Gastroesophageal sphincter (tissue), 4 donors: ENCODE results near the gene MLXIP. TPM values are rescaled to one million over a fixed set of nuclear protein-coding genes. Genes with fewer than 3 reads are reported as not detected.

ENCODE experiments used
- ATAC-seq: fragments of 150-250 bp; one replicate; pipeline ENCODE4 v1.9.1; 2016; ENCODE audit warnings: mild to moderate bottlenecking, moderate library complexity
- H3K27ac ChIP-seq, 4 donors: fragments of 200-600 bp; sonication (generic) in 3 of 4; 1 replicate in 3 of 4; 2 replicates in 1 of 4; pipeline ENCODE4 v1.5.1; 2016 to 2019
- H3K27me3 ChIP-seq: fragments of 200-600 bp; sonication (generic); one replicate; pipeline ENCODE4 v1.5.1; 2019
- H3K36me3 ChIP-seq, 2 donors: fragments of 200-600 bp; sonication (generic); one replicate each; pipeline ENCODE4 v1.5.1; 2019; ENCODE audit warnings: control low read depth in 1 of 2
- H3K4me1 ChIP-seq, 3 donors: fragments of 200-600 bp; sonication (generic); 1 replicate in 2 of 3; 2 replicates in 1 of 3; pipeline ENCODE4 v1.5.1; 2016 to 2019; ENCODE audit warnings: control low read depth in 2 of 3
- H3K4me3 ChIP-seq, 2 donors: fragments of 200-600 bp; sonication (generic); one replicate each; pipeline ENCODE4 v1.5.1; 2019; ENCODE audit warnings: mild to moderate bottlenecking in 1 of 2, moderate library complexity in 1 of 2
- H3K9me3 ChIP-seq, 3 donors: fragments of 200-600 bp; sonication (generic); one replicate each; pipeline ENCODE4 v1.5.1; 2017 to 2019; ENCODE audit warnings: control low read depth in 2 of 3
- EP300 ChIP-seq: sonication (generic); formaldehyde crosslinking; IDR thresholded peaks from one replicate; pipeline ENCODE4 v1.6.1; 2017; ENCODE audit warnings: antibody characterized with exemption, mild to moderate bottlenecking
- POLR2A ChIP-seq, 2 donors: fragments of 450-650 bp; IDR thresholded peaks; one replicate each; pipeline ENCODE4 v1.6.1; 2017; ENCODE audit warnings: antibody characterized with exemption in 2 of 2, mild to moderate bottlenecking in 2 of 2, moderate library complexity in 1 of 2
- POLR2AphosphoS5 ChIP-seq: sonication (generic); formaldehyde crosslinking; IDR thresholded peaks from one replicate; pipeline ENCODE4 v1.6.1; 2017; ENCODE audit warnings: antibody characterized with exemption
- WGBS, 2 donors: methylation state at CpG; one replicate each; pipeline ENCODE4 v1.1.5; 2018; ENCODE audit warnings: low coverage in 1 of 2; 5-methylcytosine and 5-hydroxymethylcytosine counted together
- total RNA-seq, 4 donors: library from RNA; depleted of rRNA; stranded (reverse); fragments of >200 nt; gene quantifications; one replicate each; pipeline ENCODE4 v1.1.0, GENCODE V29; 2016
- TF ChIP-seq, protein P1 (sequence below), 4 experiments: fragments of 200-600 bp in 2 of 4; fragments of 450-650 bp in 2 of 4; sonication (generic) in 1 of 4; IDR thresholded peaks; one replicate each; pipeline ENCODE4 v1.5.1; 2017 to 2019; ENCODE audit warnings: antibody characterized with exemption in 4 of 4, mild to moderate bottlenecking in 2 of 4, moderate library complexity in 2 of 4

The MLXIP gene
- total RNA-seq, 4 donors from 2014 or later, result 28.8 to 87.4 (median 54.9) TPM

- no peak overlapping the region for H3K27ac ChIP-seq
- H3K4me3 ChIP-seq, result no peak overlapping the region
- TF ChIP-seq, protein P1, sequence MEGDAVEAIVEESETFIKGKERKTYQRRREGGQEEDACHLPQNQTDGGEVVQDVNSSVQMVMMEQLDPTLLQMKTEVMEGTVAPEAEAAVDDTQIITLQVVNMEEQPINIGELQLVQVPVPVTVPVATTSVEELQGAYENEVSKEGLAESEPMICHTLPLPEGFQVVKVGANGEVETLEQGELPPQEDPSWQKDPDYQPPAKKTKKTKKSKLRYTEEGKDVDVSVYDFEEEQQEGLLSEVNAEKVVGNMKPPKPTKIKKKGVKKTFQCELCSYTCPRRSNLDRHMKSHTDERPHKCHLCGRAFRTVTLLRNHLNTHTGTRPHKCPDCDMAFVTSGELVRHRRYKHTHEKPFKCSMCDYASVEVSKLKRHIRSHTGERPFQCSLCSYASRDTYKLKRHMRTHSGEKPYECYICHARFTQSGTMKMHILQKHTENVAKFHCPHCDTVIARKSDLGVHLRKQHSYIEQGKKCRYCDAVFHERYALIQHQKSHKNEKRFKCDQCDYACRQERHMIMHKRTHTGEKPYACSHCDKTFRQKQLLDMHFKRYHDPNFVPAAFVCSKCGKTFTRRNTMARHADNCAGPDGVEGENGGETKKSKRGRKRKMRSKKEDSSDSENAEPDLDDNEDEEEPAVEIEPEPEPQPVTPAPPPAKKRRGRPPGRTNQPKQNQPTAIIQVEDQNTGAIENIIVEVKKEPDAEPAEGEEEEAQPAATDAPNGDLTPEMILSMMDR (IDR thresholded peaks at IDR 0.05), result no peak
- no peak for TF ChIP-seq EP300
- TF ChIP-seq POLR2A (IDR thresholded peaks at IDR 0.05), result no peak
- no peak for TF ChIP-seq POLR2AphosphoS5
- H3K4me1 ChIP-seq, result no peaks in the 10 kb centered on the region
- 40 to 86% methylated on average over 1 to 8 of the region's 15 CpGs for WGBS, 2 donors
- H3K9me3 ChIP-seq, result no peaks in the 10 kb centered on the region
- peaks cover 0 to 100% of the 10 kb centered on the region in 2 donors for H3K36me3 ChIP-seq
- no peak for ATAC-seq
- H3K27me3 ChIP-seq, result no peaks in the 10 kb centered on the region
These were observed 60.7 kb downstream of the MLXIP start for GRCh38 chr12:122139266-122139665.

DNA sequence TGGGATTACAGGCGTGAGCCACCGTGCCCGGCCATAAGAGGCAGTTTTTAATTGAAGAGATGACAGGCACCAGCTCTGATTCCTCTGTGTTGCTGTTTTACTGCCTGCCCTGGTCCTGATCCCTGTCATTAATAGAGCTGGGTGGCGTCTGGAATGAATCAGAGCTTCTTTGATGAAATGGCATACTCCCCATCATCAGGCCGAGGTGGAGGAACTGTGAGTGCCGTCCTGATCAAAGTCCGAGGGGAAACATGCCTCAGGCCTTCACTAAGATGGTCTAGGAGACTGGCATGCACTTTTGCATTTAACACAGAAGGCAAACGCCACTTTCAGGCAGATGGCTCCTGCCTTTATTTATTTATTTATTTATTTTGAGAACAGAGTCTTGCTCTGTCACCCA lies 61.4 kb downstream of the MLXIP start:
- ATAC-seq, result no peak
- Histone ChIP-seq H3K4me3 (no peak overlapping the region), H3K36me3 (peaks cover 0 to 100% of the 10 kb centered on the region in 2 donors), H3K9me3 (no peaks in the 10 kb centered on the region), H3K27me3 (no peaks in the 10 kb centered on the region), H3K27ac (no peak overlapping the region), H3K4me1 (no peaks in the 10 kb centered on the region)
- 63 to 88% methylated on average over 3 to 4 of the region's 8 CpGs for WGBS, 2 donors
- TF ChIP-seq POLR2A (IDR thresholded peaks at IDR 0.05) (no peak), POLR2AphosphoS5 (no peak), EP300 (no peak)
- TF ChIP-seq, protein P1 (IDR thresholded peaks at IDR 0.05), result no peak

DNA sequence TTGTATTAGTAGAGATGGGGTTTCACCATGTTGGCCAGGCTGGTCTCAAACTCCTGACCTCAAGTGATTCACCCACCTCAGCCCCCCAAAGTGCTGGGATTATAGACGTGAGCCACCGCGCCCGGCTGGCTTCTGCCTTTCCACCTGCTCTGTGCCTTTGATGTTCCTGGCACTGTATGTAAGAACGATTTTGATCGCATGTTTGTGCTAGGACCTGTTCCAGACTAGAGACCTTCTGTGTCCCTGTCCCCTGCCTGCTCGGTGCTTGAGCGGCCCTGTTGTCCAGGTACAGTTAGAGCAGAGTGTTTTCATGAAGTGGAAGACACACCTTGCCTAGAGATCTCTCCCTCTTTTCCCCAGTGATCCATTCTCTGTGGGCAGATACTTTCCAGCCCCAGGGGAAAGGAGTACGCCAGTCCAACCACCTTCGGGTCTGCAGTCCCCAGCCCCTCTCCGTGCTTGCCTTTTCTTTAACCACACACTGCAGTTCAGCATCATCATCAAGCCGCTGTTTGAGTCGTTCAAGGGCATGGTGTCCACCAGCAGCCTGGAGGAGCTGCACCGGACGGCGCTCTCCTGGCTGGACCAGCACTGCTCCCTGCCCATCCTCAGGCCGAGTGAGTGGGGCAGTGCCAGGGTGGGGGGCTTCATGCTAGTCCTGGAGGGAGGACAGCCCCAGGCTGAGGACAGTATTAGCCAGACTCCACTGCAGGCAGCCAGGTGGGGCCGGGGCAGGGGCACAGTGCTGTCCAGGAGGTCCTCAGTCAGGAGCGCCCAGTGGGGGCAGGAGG lies 62.1 kb downstream of the MLXIP start:
- Histone ChIP-seq H3K9me3 (no peaks in the 10 kb centered on the region), H3K27me3 (no peaks in the 10 kb centered on the region), H3K36me3 (peaks cover 0 to 100% of the 10 kb centered on the region in 2 donors), H3K27ac (no peak overlapping the region), H3K4me1 (no peaks in the 10 kb centered on the region), H3K4me3 (no peak overlapping the region)
- 86 to 89% methylated on average over 4 to 10 of the region's 19 CpGs for WGBS, 2 donors
- TF ChIP-seq, protein P1 (IDR thresholded peaks at IDR 0.05), result no peak
- no peak for TF ChIP-seq EP300
- no peak for TF ChIP-seq POLR2A (IDR thresholded peaks at IDR 0.05)
- ATAC-seq, result no peak

GRCh38 chr12:122141911-122142725 lies 63.6 kb downstream of the MLXIP start:
- no peak overlapping the region for H3K4me3 ChIP-seq

GRCh38 chr12:122142857-122143256 lies 64.3 kb downstream of the MLXIP start:
- ATAC-seq, result no peak
- 52% methylated on average over 4 of the region's 6 CpGs; no CpG with 5 or more reads in 1 of the 2 donors for WGBS, 2 donors
- H3K27me3 ChIP-seq, result no peaks in the 10 kb centered on the region
- H3K36me3 ChIP-seq, result peaks cover 0 to 80% of the 10 kb centered on the region in 2 donors
- H3K4me3 ChIP-seq, result no peak overlapping the region
- no peaks in the 10 kb centered on the region for H3K4me1 ChIP-seq
- no peak for TF ChIP-seq EP300
- TF ChIP-seq POLR2AphosphoS5, result no peak
- no peak for TF ChIP-seq POLR2A (IDR thresholded peaks at IDR 0.05)
- TF ChIP-seq, protein P1 (IDR thresholded peaks at IDR 0.05), result no peak
- no peaks in the 10 kb centered on the region for H3K9me3 ChIP-seq
- H3K27ac ChIP-seq, result no peak overlapping the region

More at GRCh38 chr12:122141911-122142725, 63.6 kb downstream of the MLXIP start:
- H3K9me3 ChIP-seq, result no peaks in the 10 kb centered on the region
- no peaks in the 10 kb centered on the region for H3K27me3 ChIP-seq
- ATAC-seq, result no peak
- H3K36me3 ChIP-seq, result peaks cover 0 to 87% of the 10 kb centered on the region in 2 donors
- no peaks in the 10 kb centered on the region for H3K4me1 ChIP-seq
- TF ChIP-seq POLR2A (IDR thresholded peaks at IDR 0.05), result no peak
- 68 to 80% methylated on average over 2 to 6 of the region's 21 CpGs for WGBS, 2 donors
- H3K27ac ChIP-seq, result no peak overlapping the region
